GM15510 (cell line): ENCODE measurements around the gene CATSPERB.

ENCODE experiments used
- POLR2A ChIP-seq: IDR thresholded peaks from 3 replicates; pipeline ENCODE4 v1.6.1; 2011; ENCODE audit warnings: borderline replicate concordance; ENCODE audit not compliant: insufficient read length; ENCODE audit errors: extremely low read depth

The CATSPERB gene

GRCh38 chr14:91731986-91732385, at the start of gene CATSPERB:
CATSPERB (minus strand) TSS chr14:91732086; CDS start chr14:91729479, 2,607 bp downstream.
- TF ChIP-seq POLR2A, result no peak

DNA sequence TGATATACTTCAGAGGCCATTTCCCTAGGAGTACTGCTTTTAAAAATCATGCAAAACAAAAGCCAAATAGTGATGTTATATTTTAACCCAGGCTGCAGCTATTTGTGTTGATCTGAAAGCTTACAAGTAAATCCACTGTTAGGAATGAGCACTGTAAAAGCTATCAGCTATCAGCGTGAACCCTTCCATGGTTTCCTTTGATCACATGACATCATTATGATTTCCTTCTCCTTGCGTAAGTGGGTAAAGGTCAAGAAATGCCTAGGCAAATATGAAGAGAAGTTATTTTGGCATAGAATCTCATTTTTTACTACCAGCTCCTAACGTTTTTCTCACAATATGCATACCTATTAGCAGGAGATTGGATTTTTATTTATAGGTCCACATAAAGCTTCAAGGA, 48.6 kb upstream of the CATSPERB start:
- no peak for TF ChIP-seq POLR2A

- TF ChIP-seq POLR2A, result no peak
These were observed 46.3 kb upstream of the CATSPERB start for GRCh38 chr14:91778217-91778616.

DNA sequence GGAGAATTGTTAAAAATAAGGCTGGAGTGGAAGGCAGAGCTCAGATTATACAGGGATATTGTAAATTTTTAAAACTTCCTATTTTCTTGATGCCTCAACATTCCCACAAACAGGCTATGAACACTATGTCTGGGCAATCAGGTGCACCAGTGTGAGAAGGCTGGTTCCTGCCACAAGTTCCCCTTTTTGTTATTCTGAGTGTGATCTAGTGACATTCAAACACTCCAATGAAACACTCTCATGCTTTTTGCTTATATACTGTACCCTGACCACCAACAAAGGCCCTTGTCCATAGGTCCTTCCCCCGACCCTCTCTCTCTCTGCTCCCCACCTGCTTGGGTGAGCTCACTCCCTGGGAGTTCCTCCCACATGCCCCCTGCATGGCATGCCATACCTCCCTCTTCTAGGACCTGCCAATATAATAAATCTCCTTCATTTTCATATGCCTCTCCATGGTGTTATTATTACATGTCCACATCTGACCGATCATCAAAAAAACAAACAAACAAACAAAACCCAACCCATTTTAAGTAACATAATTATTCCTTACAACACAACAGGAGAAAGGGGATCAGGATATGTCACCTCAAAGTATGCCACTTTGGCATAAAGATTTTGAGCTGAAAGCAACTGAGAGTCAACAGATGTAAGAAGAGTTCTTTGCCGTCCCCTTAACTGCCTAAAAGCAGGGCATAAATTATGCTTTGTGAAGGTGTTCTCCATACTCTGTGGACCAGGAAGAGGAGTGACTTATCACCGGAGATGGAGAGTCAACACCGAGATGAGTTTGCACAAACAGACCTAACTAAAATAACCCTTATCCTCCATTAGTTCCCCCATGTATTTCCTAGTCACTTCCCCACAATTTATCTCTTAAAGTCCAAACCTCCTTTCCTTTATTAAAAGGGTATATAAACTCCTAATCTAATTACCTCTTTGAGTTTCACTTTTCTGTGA, 42.5 kb upstream of the CATSPERB start:
- no peak for TF ChIP-seq POLR2A

GRCh38 chr14:91770185-91770584, 38.3 kb upstream of the CATSPERB start:
- TF ChIP-seq POLR2A, result no peak

DNA sequence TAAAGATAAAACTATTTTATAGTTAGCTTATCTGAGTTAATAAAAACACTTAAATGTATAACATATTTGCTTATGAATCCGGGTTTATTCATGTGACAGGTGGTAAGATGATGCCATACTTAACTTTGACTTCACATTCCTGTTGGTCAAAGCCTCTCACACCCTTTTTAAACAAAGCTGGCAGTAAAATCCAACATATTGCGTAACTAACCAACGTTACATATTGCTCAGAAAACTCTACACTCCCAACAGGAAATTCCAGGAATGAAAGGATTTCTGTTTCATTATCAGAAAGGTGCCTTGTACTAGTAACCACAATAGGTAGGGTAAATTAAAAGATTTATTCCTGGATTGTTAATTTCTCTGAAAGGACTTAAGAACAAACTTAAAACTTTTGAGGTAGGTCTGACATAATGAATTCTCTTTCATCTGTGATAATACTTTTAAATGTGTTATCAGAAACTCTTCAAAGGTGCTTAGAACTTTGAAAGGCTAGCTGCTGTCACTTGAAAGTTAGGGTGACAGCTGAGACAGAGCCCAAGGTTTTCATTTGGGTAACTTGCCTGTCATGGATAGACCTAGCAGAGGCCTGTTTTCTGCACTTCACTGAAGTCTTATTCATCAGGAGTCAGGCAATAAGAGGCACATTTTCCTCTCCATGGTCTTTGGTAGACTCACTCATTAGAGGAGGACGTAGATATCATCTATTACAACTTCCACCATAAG, 23.8 kb upstream of the CATSPERB start:
- TF ChIP-seq POLR2A, result no peak

- TF ChIP-seq POLR2A, result no peak
These were observed 22.9 kb upstream of the CATSPERB start for GRCh38 chr14:91754819-91755218.

DNA sequence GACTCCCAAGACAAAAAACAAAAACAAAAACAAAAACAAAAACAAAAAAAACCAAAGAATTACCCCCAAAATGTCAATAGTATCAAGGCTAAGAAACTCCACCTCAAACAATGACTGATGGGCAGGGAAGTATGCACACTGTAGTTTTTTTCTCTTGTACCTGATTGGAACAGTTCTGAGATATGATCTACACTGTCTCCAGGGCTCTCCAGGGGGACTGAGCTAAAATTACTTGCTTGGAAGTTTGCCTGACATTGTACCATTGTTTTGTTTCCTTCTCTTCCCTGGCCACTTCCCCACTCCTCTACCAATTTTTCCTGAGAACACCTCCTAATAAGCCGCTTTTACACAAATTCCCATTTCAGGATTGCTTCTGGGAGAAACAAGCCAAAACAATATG, 22.3 kb upstream of the CATSPERB start:
- no peak for TF ChIP-seq POLR2A

DNA sequence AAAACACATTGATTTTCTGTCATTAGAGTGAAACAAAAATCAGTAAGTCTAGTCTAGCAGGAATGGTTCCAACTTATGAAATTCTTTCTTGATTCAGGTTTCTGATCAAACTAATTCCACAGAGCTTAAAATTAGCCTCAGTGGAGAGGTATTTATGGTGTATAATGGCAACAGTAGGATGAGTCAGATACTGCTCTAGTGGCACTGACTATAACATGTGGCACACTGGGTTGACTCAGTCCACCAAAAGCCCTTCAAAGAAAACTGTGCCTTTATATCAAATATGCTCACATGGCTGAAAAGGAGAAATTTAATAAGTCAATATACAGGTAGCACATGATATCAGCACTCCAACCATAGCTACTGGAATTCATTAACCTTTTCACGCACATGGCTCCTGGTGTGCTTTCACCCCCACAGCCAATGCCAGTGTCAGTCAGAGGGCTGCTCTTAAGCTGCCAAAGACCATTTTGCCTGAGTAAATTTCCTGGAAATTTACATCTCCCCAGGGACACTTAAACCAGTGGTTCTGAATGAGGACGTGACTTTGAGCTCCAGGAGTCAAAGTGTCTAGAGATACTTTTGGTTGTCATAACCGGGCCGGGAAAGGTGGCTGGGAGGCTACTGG, 21.7 kb upstream of the CATSPERB start:
- no peak for TF ChIP-seq POLR2A

- no peak for TF ChIP-seq POLR2A
These were observed 21.1 kb upstream of the CATSPERB start for GRCh38 chr14:91752961-91753360.

GRCh38 chr14:91751719-91752118, 19.8 kb upstream of the CATSPERB start:
- TF ChIP-seq POLR2A, result no peak

DNA sequence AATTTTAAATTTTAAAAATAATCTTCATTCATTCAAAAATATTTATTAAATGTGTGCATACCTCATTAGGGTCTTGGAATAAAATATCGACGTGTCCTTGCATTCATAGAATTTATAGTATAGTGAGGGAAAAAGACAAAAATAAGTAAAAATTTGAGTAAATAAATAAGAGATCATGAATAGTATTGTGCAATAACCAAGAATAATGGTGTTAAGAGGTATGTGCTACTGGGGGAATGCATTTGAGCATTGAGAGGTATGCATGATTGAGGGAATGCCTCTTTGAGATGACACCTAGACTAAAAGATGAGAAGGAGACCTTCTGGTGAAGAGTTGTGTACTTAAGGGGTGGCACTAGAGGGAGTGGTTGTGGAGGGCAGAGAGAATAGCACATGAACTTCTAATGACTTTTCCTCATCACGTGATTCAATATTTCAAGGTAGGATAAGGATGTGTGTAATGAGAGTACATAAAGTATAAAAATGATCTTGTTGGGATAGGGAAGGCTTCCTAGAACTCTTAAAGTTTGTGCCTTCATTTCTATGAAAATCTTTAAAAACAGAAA, 18.8 kb upstream of the CATSPERB start:
- no peak for TF ChIP-seq POLR2A

- TF ChIP-seq POLR2A, result no peak
These were observed 18.0 kb upstream of the CATSPERB start for GRCh38 chr14:91749868-91750267.

DNA sequence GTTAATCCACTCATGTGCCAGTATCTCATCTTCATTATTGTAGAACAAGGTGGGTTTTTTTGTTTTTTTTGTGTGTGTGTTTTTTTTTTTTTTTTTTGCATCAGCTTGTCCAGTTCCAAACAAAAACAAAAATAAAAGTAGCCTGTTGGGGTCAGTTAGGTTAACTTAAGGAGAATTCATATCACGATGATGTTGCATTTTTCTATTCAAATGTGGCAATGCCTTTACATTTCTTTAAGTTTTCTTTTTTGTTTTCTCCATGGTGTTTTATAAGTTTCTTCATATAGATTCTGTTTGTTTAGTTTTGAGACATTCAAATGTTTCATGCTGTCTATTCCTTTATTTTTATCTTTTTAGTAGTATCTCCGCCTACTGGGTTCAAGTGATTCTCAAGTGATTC, 16.2 kb upstream of the CATSPERB start:
- TF ChIP-seq POLR2A, result no peak

- no peak for TF ChIP-seq POLR2A
These were observed 13.5 kb upstream of the CATSPERB start for GRCh38 chr14:91745344-91745743.

- TF ChIP-seq POLR2A, result no peak
These were observed 12.2 kb upstream of the CATSPERB start for GRCh38 chr14:91744068-91744480.

- no peak for TF ChIP-seq POLR2A
These were observed 11.4 kb upstream of the CATSPERB start for GRCh38 chr14:91743305-91743653.
